ENCODE results near the gene ELF4.
A peak's percentile ranks its signal among the peaks of the same experiment; 100 is the strongest.
"Not testable (repeated sequence)": the region's sequence is repeated elsewhere in the genome, so short reads cannot be mapped to it uniquely, and the experiment has no call there.

The ELF4 gene

DNA sequence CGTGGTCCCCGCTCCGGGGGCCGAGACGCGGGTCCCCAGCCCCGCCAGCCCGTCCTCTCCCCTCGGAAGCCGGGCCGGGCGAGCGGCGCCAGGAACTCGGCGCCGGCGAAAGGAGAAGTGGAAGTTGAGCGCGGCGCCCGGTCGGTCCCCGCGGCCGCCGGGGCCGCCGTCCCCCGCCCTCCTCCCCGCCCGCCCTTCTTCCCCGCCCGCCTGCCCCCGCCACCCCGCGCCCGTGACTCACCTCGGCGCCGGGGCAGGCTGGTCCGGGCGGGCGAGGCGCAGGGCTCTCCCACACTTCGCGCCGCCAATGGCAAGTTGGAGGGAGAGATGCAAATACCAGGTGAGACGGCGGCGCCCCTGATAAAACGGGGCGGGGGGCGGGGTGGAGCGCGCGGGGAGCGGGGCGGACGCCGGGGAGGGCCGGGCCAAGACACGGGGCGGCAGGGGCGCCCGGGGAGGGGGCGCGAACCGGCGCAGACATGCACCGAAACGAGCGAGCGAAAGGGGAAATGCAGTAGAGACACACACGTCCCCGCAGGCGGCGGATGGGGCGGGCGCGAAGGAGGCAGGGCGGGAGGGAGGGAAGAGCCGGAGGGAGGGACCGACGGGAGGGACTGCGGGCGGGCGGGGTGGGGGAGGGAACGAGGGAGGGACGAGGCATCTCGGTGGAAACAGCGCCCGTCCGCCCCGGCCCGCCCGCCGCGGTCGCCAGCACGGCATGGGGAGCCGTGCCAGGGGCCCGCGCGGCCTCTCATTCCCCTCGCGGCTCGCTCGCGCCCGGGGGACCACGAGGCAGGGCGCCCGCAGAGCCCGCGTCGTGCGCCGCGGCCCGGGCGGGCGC is at the start of gene ELF4:
TSS of gene ELF4 (minus strand) at position 119 of the 841 bp plus-strand sequence. CDS start 29,167 bp downstream, outside the sequence.
- peak; percentile 70 to 90 (median 80) for DNase-seq

DNA sequence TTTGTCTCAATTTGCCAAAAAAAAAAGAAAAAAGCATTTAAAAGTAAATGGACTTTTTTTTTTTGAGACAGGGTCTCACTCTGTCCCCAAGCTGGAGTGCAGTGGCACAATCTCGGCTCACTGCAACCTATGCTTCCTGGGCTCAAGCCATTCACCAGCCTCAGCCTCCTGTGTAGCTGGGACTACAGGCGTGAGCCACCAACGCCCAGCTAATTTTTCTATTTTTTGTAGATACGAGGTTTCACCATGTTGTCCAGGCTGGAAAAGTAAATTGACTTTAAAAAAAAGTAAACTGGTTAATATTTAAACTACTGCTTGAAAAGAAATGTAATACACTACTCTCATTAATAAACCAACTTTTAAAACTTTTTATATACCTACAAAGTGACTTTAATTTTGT is 49.5 kb upstream of the ELF4 start:
- DNase-seq = no peak

DNA sequence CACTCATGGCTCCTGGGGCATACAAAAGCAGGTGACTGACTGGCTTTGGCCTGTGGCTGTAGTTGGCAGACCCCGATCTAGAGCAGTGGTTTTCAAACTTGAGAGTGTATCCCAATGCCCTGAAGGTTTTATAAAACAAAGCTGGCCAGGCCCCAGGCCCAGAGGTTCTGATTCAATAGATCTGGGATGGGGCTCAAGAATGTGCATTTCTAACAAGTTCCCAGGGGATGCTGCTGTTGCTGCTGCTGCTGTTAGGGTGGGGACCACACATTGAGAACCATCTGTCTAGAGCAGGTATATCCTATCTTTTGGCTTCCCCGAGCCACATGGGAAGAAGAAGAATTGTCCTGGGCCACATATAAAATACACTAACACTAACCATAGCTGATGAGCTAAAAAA is 48.0 kb upstream of the ELF4 start:
- no peak for DNase-seq

DNA sequence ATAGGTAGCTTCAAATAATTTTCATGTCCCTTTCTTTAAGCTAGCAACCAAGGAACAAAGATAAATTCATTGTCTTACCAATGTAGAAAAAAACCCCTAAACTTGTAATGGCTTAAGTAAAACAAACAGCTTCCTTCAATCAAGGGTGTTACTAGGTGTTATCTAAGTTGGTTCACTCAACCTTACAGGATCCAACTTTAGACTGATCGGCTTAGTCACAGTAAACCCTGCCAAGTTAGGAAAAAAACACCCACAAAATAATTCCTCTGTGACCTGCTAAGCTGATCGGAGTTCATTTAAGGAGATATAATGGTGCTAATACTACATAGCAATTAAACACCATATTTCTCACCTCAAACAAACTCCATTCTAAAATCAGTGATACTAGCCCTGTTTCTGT is 45.3 kb upstream of the ELF4 start:
- DNase-seq = no peak

DNA sequence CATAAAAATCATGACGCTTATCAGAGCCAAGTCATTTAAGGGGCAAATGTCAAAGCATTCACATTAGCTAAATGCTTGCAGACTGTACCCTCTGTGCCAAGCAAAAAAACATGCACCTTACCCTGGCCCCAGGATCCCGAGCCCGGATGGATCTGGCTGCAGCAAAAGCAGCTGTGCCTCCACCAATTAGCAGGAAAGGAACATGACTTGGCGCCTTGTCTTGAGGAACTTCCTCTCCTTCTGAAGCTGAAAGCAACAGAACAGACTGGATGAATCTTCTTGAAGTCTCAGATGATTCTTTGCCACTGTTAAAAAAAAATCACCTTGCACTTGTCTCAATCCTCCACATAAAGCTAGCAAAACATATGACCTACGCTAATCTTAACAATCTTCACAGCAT is 37.3 kb upstream of the ELF4 start:
- DNase-seq = no peak

DNA sequence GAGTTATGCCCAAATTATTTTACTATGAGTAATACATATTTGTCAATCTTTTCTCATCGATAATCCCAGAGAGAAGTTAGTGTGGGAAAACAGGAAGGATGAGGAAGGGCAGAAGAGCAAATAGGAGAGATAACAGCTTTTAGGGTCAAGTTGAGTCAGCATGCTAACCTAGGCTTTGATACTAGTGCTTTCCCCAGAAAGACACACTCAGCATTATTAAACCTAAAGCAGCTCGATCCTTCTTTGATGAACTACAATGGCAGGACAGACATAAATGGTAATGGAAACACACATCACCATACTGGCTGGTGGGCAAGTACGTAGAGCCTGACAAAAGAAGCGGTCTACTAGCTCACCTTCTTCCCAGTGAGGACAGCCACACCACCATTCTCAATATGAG is 34.8 kb upstream of the ELF4 start:
- DNase-seq = no peak

DNA sequence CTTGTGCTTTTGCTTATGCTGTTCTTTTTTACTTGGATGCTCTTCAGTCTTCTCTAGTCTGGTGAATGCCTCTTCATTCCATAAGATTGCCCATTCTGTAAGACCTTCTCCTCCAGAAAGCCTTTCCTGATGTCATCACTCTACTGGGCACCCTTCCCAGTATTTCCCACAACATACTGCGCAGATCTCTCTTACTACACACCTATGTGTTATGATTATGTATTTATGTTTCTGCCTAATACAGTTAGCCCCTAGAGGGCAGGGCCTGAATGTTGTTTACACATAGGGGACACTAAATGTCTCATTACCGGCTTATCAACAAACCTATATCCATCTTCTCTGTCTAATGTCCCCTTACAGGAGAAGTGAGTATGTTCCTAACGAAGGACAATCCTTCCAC is 34.2 kb upstream of the ELF4 start:
- DNase-seq = no peak

DNA sequence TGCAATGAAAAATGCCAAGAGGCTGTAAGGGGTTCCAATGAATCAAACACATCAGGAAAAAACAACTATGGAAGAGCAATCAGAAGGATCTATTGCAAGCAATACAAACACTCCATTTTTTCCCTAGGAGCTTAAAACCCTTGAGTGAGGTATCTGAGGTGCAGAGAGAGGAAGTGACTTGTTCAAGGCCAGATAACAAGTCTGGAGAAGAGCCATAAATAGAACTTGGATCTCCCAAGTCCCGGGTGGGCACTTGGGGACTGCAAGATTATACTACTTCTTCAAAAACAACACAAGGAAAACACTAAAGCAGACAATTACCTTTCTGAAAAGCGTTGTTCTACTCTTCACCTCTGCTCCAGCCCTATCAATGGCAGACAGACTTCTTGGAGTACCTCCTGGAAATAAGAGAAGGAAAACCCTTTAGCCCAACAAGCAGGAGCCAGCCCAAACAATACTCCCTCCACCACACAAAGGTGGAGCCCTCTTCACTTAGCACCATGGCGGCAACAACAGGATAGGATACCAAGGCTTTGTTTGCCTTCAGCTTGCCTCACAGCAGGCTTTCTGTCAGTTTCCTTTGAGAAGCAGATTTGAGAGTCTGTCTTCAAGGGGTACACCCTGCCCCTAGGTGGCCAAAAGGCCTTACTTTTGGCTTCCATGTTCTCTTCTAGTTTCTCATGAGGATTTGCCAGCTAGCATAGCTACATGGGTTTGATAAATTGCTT is 29.3 kb upstream of the ELF4 start:
- no peak for DNase-seq

DNA sequence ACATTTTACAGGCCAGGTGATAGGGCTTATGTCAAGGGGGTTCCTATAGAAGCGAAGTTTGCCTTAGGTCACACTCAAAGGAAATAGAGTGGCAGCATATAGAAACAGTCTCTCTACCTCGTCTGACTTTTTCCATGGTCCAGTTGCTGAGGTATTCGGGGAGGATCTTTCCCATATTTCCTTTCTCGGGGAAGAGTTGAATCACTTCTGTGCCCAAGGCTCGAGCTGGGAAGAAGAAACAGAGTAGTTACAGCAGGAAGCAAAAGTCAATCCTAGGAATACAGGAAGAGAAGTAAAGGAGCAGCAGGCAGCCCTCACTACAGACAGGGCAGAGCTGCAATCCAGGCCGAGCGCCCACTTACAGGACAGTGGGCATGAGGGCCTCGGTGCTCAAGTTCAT is 26.7 kb upstream of the ELF4 start:
- DNase-seq = no peak

DNA sequence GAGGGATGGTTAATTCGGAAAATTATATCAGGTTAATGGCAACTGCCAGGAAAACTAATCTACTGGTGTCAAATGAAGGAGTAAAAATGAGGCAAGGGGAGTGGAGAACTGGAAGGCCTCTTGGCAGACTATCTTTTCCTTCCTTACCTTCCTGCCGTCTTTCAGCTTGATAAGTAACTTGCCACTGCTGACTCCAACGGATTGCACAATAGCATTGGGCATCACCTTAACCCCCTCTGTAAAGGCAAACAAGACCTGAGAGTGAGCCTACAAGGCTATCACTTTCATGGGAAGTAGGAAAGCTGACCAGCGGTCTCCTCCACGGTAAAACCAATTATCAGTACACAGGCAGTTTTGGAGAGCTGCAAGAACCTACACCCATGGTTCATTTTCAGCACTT is 26.2 kb upstream of the ELF4 start:
- DNase-seq = no peak

DNA sequence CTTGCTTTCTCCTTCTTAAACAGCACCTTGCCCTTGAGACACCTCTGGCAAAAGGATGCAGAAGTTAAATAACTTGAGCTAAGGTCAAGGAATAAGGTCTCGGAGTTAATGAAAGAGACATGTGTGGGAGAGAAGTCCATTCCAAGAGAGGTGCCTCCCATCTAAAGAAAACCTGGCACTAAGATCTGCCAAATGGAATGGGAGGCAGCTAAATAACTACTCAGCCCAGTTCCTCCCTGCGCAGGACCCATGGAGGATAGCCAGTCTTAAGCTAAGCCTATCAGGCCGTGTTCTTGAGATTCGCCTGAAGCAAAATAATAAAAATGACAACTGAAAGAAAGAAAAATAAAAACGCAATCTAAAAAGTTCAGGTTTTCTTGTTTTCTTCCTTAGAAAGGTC is 20.7 kb upstream of the ELF4 start:
- DNase-seq = no peak

DNA sequence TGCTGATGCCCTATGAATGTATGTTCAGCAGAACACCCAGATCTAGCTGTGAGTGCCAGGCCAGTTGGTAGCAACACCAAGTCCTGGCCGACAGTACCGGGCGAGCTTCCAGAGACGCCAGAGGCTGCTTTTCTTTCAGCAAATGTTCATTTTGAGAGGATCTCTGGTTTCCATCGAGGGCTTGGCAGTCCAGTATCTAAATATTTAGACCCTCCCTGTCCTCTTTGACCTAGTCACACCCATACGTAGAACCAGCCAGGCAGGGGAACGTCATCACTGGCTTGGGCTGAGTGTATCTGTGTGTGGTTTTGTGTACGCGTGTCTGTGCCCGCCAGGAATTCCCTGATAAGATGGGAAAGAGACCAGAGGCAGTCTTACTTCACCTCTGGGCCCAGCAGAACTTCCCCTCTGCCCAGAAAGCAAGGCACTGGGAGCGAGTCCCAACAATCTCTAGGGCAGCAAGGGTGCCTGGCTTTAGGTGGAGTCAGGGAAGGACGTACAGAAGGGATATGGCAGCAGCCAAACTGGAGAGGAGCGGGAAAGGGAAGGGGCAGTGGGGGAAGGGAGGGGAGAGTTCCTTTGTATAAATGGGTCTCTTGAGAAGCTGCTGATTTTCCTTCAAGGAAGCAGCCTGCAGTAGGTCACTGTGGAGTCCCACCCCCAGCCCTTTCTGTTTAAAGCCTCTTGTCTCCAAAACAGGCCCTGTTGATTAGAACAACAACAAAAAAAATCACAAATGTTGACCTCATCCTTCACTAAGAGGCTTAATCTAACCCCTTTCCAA is 15.0 kb upstream of the ELF4 start:
- DNase-seq = no peak

DNA sequence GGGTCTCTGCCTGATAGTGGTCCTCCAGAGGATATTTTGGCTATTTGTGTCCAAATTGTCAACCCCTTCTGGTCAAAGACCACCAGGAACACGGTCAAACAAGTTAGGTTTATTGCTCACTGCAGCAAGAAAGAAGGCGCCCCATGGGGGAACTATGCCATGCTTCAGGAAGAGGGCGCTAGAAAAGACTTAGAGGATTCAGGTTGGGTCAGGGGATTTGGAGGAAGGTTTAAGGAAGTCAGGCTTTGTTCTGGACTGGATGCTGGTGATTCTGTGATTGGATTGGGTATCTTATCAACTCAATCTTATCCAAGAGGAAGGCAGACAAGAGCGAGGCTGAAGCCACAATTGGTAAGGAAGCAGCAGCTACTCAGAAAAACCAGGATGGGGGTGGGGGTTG is 14.3 kb upstream of the ELF4 start:
- DNase-seq = no peak

DNA sequence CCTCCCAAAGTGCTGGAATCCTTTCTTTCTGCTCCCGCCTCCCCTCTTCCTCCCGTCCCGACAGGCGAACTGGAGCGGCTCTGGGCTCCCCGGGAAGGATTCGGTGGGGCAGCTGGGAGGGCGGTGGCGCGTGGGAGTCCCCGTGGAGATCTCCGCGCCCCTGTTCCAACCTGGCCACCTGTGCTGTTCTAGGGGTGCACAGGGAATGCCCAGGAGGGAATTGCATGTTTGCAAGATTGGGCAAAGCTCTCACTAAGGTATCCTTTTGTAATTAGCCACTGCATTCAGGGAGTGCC is 11.2 kb upstream of the ELF4 start:
- no peak for DNase-seq

DNA sequence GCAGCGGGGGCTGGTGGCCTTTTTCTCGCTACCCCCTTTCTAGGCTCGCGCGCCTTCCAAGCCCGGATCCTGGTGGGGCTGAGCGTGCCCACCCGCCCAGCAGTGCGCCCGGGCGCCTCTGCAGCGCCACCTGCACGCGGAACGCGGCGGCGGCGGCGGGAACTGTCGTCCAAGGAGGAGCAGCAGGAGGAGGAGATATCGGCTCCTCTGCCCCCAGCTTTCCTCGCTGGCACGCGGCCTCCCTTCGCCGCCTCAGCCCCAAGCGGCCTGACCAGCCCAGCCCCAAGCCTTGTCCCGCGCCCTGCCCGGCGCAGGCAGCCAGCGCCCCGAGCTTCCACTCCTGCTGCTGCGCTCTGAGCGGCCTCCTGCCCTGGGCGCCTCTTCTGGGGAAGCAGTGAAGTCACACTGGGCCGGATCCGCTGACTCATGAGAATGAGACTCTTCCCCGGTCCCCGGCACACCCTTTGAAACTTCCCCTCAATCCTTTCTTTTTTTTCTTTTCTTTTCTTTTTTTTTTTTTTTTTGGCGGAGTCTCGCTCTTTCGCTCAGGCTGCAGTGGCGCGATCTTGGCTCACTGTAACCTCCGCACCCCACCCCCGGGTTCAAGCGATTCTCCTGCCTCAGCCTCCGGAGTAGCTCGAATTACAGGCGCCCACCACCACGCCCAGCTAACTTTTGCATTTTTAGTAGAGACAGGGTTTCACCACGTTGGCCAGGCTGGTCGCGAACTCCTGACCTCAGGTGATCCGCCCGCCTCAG is 10.6 kb upstream of the ELF4 start:
- DNase-seq = peak; percentile 79 to 85 (median 83)

DNA sequence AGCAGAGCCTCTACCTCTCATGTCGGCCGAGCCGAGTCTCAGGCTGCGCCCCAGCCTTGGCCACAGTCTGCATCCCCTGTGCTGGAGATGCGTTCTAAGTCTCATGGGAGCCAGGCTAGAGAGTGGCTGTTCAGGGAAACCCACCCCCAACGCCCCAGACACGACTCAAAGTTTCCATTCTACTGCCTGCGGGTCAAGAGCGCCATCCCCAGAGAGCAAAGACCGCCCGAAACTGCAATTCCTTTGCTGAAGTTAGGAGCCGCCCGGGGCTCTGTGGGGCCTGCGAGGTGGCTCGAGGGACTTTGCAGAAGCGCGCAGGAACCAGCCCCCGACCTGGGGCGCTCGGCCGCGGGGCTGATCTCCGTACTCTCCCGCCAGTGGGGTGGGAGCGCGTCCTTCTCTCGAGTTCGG is 10.0 kb upstream of the ELF4 start:
- peak in 2 of 3 donors; percentile 18 for DNase-seq

DNA sequence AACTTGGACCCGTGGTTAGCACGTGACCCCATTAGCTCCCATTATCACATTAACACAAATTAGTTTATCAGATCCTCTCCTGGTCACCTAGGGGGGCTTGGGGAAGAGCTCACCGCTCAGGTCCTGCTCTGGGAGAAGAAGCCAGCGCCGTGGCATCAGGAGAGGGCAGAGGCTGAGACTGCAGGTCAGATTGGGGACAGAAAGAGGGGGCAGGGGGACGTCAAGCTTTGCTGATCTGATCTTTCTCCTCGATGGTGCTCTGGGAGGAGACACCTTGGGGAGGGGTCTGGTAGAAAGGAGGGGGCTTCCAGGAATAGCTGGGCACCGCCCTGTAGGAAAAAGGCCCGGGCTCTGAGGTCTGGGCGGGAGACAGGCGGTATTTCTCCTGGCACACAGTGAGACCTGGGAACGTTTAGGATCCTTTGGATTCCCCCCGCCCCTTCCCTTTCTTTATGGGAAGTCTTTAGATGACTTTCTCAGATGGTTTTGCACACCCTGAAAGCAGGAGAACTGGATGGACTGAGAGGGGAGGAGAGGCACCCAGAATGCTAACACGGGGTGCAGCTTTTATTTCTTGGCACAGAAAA is 9.1 kb upstream of the ELF4 start:
- DNase-seq = no peak

DNA sequence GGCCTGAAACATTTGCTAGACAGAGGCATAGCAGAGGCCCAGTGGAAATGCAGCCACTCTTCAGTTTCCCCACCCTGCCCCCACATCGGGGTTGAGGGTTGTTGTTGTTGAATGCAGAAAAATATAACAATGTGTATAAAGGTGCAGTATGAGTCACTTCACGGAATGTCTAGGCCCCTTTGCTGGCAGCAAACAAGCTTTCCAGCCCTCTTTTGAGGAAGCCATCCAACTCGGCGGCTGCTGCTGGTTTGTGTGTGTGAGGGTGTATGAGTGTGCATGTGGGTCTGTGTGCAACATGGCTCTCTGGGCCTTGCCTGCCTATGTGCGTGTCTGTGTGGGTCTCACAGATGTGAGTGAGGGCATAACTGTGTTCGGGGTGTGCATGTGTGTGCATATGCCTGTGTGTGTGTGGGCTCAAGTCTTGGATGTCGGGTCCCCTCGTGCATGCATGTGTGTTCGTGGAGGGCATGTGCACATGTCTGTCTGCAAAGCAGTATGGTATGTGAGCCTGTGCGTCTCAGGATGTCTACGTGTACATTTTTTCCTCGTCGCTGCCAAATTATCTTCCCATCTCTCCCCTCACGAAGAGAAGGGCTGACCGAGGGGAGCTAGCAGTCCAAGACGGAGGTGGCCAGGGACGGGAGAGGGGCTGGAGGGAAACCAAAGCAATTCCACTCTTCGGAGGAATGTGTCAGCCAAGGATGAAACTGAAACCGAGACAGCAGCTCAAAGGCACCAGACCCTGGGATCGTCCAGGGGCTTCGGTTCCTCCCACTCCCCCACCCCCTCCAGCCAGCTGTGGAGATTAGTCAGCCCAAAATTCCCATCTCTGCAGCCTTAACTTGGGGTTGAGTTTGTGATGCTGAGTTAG is 8.4 kb upstream of the ELF4 start:
- DNase-seq = peak; percentile 59 to 76 (median 74)

DNA sequence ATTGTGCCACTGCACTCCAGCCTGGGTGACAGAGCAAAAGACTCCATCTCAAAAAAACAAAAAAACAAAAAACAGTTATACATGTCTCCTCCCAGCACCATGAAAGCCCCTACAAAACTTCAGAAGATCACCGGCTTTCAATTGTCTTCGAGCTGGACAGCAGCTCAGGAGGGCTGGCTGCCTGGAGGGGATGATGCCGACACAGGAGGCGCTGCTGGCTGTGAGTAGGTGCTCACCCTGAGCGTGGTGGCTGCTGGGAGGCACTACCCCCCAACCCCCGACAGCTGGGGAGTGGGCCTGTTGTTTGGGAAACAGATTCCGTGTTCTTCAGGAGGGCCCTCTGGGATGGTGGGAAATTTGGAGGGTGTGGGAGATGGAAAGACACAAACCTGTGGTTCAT is 6.9 kb upstream of the ELF4 start:
- no peak for DNase-seq

DNA sequence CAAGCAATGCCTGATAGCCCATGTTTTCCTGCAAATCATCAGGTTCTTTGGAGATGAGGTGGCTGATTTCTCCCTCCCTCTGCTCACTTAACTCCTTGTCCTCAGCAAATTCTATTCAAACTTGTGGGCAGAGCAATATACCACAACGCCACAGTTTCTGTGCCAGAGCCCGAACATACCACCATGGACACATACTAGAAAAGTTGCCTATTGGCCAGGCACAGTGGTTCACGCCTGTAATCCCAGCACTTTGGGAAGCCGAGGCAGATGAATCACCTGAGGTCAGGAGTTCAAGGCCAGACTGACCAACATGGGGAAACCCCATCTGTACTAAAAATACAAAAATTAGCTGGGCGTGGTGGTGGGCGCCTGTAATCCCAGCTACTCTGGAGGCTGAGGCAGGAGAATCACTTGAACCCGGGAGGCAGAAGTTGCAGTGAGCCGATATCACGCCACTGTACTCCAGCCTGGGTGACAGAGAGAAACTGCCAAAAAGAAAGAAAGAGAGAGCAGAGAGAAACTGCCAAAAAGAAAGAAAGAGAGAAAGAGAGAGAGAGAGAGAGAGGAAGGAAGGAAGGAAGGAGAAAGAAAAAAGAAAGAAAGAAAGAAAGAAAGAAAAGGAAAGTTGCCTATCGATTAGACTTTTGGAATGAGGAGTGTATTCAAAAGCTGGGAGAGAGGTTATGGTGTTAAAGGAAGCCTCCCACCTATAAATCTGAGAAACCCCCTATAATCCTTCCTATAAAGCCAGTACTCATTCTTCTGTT is 5.0 kb upstream of the ELF4 start:
- DNase-seq = not testable (repeated sequence)

DNA sequence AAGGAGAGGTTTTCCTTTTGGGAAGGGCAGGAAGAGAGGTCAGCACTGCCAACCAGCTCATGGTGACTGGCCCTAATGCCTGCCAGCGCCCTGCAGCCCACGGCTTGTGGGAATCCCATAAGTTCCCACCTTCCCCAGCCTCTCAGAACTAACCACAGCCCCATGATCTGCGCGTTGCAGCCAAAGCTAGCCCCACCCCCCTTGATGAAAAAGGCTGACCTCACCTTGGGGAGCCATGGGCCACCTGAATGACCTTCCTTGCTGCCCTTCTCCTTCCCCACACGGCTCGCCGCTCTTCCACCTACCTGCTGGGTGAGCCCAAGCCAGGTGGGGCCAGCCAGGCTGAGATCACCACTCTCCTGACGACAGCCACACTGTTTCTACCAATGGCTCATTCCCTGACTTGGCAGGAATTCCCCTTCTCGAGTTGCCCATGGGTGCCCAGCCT is 3.9 kb upstream of the ELF4 start:
- peak; percentile 50 to 76 (median 64) for DNase-seq

Data from suppressor macrophage treated with lipopolysaccharide for 1 hour (primary cell).